WTC11 (cell line): ENCODE data around the gene ZNF550. TPM values are rescaled to one million over a fixed set of nuclear protein-coding genes. Genes with fewer than 3 reads are reported as not detected.

Source experiments
- ATAC-seq: fragments of 200-7000 bp; cut with Tn5 transposase; 2 replicates; pipeline ENCODE4 v1.10.0; 2021; ENCODE audit warnings: mild to moderate bottlenecking, moderate library complexity
- Bru-seq: library from RNA; stranded (reverse); fragments of 400-500 nt; gene quantifications from one replicate; lab custom pipeline; 2021; lab: Mats Ljungman, UMichigan
- CTCF ChIA-PET: fragments of 300-600 bp; sonication (Branson Sonifier 250); formaldehyde crosslinking; loops from one replicate; lab custom pipeline; 2021; ENCODE audit warnings: antibody characterized with exemption; lab: Charles Lee
- POLR2A ChIA-PET: fragments of 350-600 bp; sonication (Branson Sonifier 250); formaldehyde crosslinking; loops from one replicate; lab custom pipeline; 2021; ENCODE audit warnings: antibody characterized with exemption; lab: Charles Lee
- DNase-seq: peaks from one replicate; pipeline ENCODE4 v3.0.0; 2021; ENCODE audit warnings: low spot score
- H3K27ac Mint-ChIP-seq: 2 replicates; pipeline ENCODE4 v1.8.0; 2021; ENCODE audit warnings: mixed read lengths
- H3K27me3 Mint-ChIP-seq: 2 replicates; pipeline ENCODE4 v1.8.0; 2021; ENCODE audit warnings: low read depth, mild to moderate bottlenecking, moderate library complexity, mixed read lengths
- H3K36me3 Mint-ChIP-seq: 2 replicates; pipeline ENCODE4 v1.8.0; 2021; ENCODE audit warnings: mixed read lengths
- H3K4me1 Mint-ChIP-seq: 2 replicates; pipeline ENCODE4 v1.8.0; 2022; ENCODE audit warnings: mixed read lengths
- H3K4me3 Mint-ChIP-seq: 2 replicates; pipeline ENCODE4 v1.8.0; 2021; ENCODE audit warnings: mild to moderate bottlenecking, moderate library complexity, mixed read lengths
- H3K9me3 Mint-ChIP-seq: 2 replicates; pipeline ENCODE4 v1.8.0; 2021; ENCODE audit warnings: mixed read lengths
- ATF1 ChIP-seq: sonication (generic); formaldehyde crosslinking; IDR thresholded peaks from 2 replicates; pipeline ENCODE4 v1.8.1; 2023; ENCODE audit warnings: mild to moderate bottlenecking, moderate library complexity, missing genetic modification reagents
- CREM ChIP-seq: sonication (generic); formaldehyde crosslinking; IDR thresholded peaks from 2 replicates; pipeline ENCODE4 v1.8.1; 2022; ENCODE audit warnings: mild to moderate bottlenecking, missing genetic modification reagents, moderate library complexity
- ESRRA ChIP-seq: sonication (generic); formaldehyde crosslinking; IDR thresholded peaks from 2 replicates; pipeline ENCODE4 v1.8.1; 2022; ENCODE audit warnings: mild to moderate bottlenecking, missing genetic modification reagents, borderline replicate concordance
- ETV6 ChIP-seq: sonication (generic); formaldehyde crosslinking; IDR thresholded peaks from 2 replicates; pipeline ENCODE4 v1.8.1; 2022; ENCODE audit warnings: mild to moderate bottlenecking, missing genetic modification reagents
- FOXJ3 ChIP-seq: sonication (generic); formaldehyde crosslinking; IDR thresholded peaks from 2 replicates; pipeline ENCODE4 v1.9.0; 2021; ENCODE audit warnings: missing genetic modification reagents, mild to moderate bottlenecking, borderline replicate concordance
- FOXK1 ChIP-seq: sonication (generic); formaldehyde crosslinking; IDR thresholded peaks from 2 replicates; pipeline ENCODE4 v1.8.0; 2022; ENCODE audit warnings: mild to moderate bottlenecking, moderate library complexity, missing genetic modification reagents
- GABPB1 ChIP-seq: sonication (generic); formaldehyde crosslinking; IDR thresholded peaks from 2 replicates; pipeline ENCODE4 v1.8.1; 2023; ENCODE audit warnings: mild to moderate bottlenecking, missing genetic modification reagents
- GRHL2 ChIP-seq: fragments of 250-450 bp; sonication (Bioruptor Pico); IDR thresholded peaks from 2 replicates; pipeline ENCODE4 v1.8.0; 2022; ENCODE audit warnings: mild to moderate bottlenecking, moderate library complexity; ENCODE audit not compliant: insufficient replicate concordance, severe bottlenecking
- MXD4 ChIP-seq: fragments of 250-450 bp; sonication (Bioruptor Pico); IDR thresholded peaks from 2 replicates; pipeline ENCODE4 v1.8.0; 2021; ENCODE audit warnings: mild to moderate bottlenecking, moderate library complexity, borderline replicate concordance
- NFATC4 ChIP-seq: fragments of 250-450 bp; sonication (Bioruptor Pico); IDR thresholded peaks from 2 replicates; pipeline ENCODE4 v1.9.0; 2021; ENCODE audit warnings: mild to moderate bottlenecking
- NR2C2 ChIP-seq: sonication (generic); formaldehyde crosslinking; IDR thresholded peaks from 2 replicates; pipeline ENCODE4 v1.8.0; 2022; ENCODE audit warnings: mild to moderate bottlenecking, missing genetic modification reagents
- PRRX2 ChIP-seq: fragments of 250-450 bp; sonication (Bioruptor Pico); IDR thresholded peaks from 2 replicates; pipeline ENCODE4 v1.8.0; 2021; ENCODE audit warnings: mild to moderate bottlenecking
- SMAD3 ChIP-seq: sonication (generic); formaldehyde crosslinking; IDR thresholded peaks from 2 replicates; pipeline ENCODE4 v1.8.0; 2022; ENCODE audit warnings: missing genetic modification reagents, mild to moderate bottlenecking, borderline replicate concordance
- SP1 ChIP-seq: sonication (generic); formaldehyde crosslinking; conservative IDR thresholded peaks from 2 replicates; pipeline ENCODE4 v1.8.1; 2022; ENCODE audit warnings: missing genetic modification reagents
- TEAD1 ChIP-seq: sonication (generic); formaldehyde crosslinking; IDR thresholded peaks from 2 replicates; pipeline ENCODE4 v1.8.0; 2022; ENCODE audit warnings: mild to moderate bottlenecking, missing genetic modification reagents
- ZBTB21 ChIP-seq: sonication (generic); formaldehyde crosslinking; IDR thresholded peaks from 2 replicates; pipeline ENCODE4 v1.8.1; 2023; ENCODE audit warnings: mild to moderate bottlenecking, missing genetic modification reagents, borderline replicate concordance
- ZNF121 ChIP-seq: sonication (generic); formaldehyde crosslinking; IDR thresholded peaks from 2 replicates; pipeline ENCODE4 v1.8.0; 2023; ENCODE audit warnings: missing genetic modification reagents
- ZNF219 ChIP-seq: sonication (generic); formaldehyde crosslinking; IDR thresholded peaks from 2 replicates; pipeline ENCODE4 v1.8.0; 2023; ENCODE audit warnings: missing genetic modification reagents, mild to moderate bottlenecking, borderline replicate concordance
- ZNF396 ChIP-seq: fragments of 250-450 bp; sonication (Bioruptor Pico); IDR thresholded peaks from 2 replicates; pipeline ENCODE4 v1.8.0; 2021; ENCODE audit warnings: mild to moderate bottlenecking, moderate library complexity, borderline replicate concordance
- ZNF423 ChIP-seq: fragments of 250-450 bp; sonication (Bioruptor Pico); IDR thresholded peaks from 2 replicates; pipeline ENCODE4 v2.1.2; 2022; ENCODE audit warnings: mild to moderate bottlenecking, moderate library complexity
- long read RNA-seq, 3 experiments: library from RNA in 1 of 3; library from capped mRNA in 1 of 3; library from polyadenylated mRNA in 1 of 3; unstranded in 2 of 3; stranded (forward) in 1 of 3; transcript quantifications; one replicate each; pipeline ENCODE4 v2.0.0, GENCODE V29; 2021
- total RNA-seq: library from RNA; stranded (reverse); gene quantifications from 3 replicates; pipeline ENCODE4 v1.2.3, GENCODE V29; 2021
- TF ChIP-seq, protein P1 (sequence below): sonication (generic); formaldehyde crosslinking; IDR thresholded peaks from 2 replicates; pipeline ENCODE4 v1.8.1; 2022; ENCODE audit warnings: mild to moderate bottlenecking, missing genetic modification reagents, moderate library complexity, borderline replicate concordance
- TF ChIP-seq, protein P2 (sequence below): sonication (generic); formaldehyde crosslinking; IDR thresholded peaks from 2 replicates; pipeline ENCODE4 v1.8.0; 2022; ENCODE audit warnings: missing genetic modification reagents
- TF ChIP-seq, protein P3 (sequence below): fragments of 250-450 bp; sonication (Bioruptor Pico); IDR thresholded peaks from 2 replicates; pipeline ENCODE4 v1.9.0; 2021; ENCODE audit warnings: mild to moderate bottlenecking
- TF ChIP-seq, protein P4 (sequence below): sonication (generic); formaldehyde crosslinking; IDR thresholded peaks from 2 replicates; pipeline ENCODE4 v1.8.0; 2022; ENCODE audit warnings: mild to moderate bottlenecking, missing genetic modification reagents
- TF ChIP-seq, protein P5 (sequence below): fragments of 250-450 bp; sonication (Bioruptor Pico); IDR thresholded peaks from 2 replicates; pipeline ENCODE4 v1.9.0; 2021; ENCODE audit warnings: moderate library complexity, mild to moderate bottlenecking, inconsistent platforms, borderline replicate concordance
- TF ChIP-seq, protein P6 (sequence below): sonication (generic); formaldehyde crosslinking; IDR thresholded peaks from 2 replicates; pipeline ENCODE4 v1.8.0; 2022; ENCODE audit warnings: mild to moderate bottlenecking, missing genetic modification reagents

ZNF550 gene
- total RNA-seq (13.0 to 17.5 TPM (median 15.5 TPM) in 3 replicates), Bru-seq, nascent RNA (percentile 78 among the genes with signal in this experiment)
- long read RNA-seq, experiment 1, full-length matches to known transcripts, result 41 of 56 reads
- long read RNA-seq, experiment 1, partial matches to known transcripts, result 9 of 56 reads
- long read RNA-seq, experiment 1, other reads (novel, unspliced or antisense), result 6 of 56 reads
- long read RNA-seq, experiment 2, partial matches to known transcripts, result 3 of 7 reads
- long read RNA-seq, experiment 2, other reads (novel, unspliced or antisense), result 1 of 7 reads
- long read RNA-seq, experiment 3, partial matches to known transcripts, result 3 of 9 reads
- long read RNA-seq, experiment 3, other reads (novel, unspliced or antisense), result 4 of 9 reads

DNA sequence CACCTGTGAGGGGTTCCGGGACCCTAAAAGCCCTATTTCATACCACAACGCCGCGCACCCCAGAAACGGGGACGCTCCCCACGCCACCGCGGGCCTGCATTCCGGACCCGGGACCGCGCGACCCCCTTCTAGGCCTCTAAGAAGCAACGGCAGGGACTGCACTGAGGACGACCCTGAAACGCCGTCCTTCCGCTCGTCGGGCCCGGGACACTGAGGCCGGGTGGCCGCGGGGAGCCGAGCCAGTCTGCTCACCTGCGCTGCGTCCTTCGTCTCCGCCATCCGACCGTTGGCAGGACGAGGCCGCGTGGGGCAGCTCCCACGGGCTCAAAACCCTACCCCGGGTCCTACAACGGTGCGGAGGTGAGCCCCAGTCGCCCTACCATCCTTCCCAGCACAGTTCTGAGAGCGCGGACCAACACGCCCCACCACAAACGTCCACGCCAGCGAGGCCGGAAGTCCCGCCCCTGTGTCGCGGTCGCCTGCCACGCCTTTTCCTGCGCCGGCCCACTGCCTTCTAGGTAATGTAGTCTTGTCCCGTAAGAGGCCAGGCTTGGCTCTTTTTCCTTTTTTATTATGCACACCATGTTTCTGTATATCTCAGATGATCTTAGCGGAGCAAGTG, at the start of gene ZNF550:
Gene ZNF550 (minus strand): TSS at position 460 of the 622 bp plus-strand sequence. CDS start 181 bp downstream, at position 279.
- Mint-ChIP-seq H3K4me3 (peak within 1 kb of the TSS; percentile 97), H3K27ac (peak within 1 kb of the TSS; percentile 51), H3K27me3 (peaks cover 34% of the 10 kb centered on the region), H3K9me3 (peaks cover 47% of the 10 kb centered on the region), H3K4me1 (peaks cover 11% of the 10 kb centered on the region), H3K36me3 (peaks cover 42% of the 10 kb centered on the region)
- ATAC-seq, result peak; percentile 94
- peak; percentile 85 for DNase-seq
- CTCF ChIA-PET, result interaction anchor here (0.7 kb wide), 1 partner anchor 149 kb away, joined by 3 read pairs; the partner anchor contains the start of gene ZNF154
- POLR2A ChIA-PET, result no interaction called here
- peak; percentile 76; the same call in 1 of the 2 replicates for TF ChIP-seq GABPB1 (CRISPR knock-in tag)
- TF ChIP-seq ZNF423 (CRISPR knock-in tag), result no peak
- no peak for TF ChIP-seq GRHL2 (CRISPR knock-in tag)
- TF ChIP-seq PRRX2 (CRISPR knock-in tag), result no peak
- no peak for TF ChIP-seq ZNF121 (CRISPR knock-in tag)
- no peak for TF ChIP-seq MXD4 (CRISPR knock-in tag)
- TF ChIP-seq NFATC4 (CRISPR knock-in tag), result no peak
- no peak for TF ChIP-seq FOXJ3 (CRISPR knock-in tag)
- no peak for TF ChIP-seq SMAD3 (CRISPR knock-in tag)
- TF ChIP-seq ZBTB21 (CRISPR knock-in tag), result 0 out of 2 replicates have a peak, but pooled peaks have one; percentile 67
- no peak for TF ChIP-seq ZNF396 (CRISPR knock-in tag)
- TF ChIP-seq SP1, result peak; percentile 90
- no peak for TF ChIP-seq TEAD1 (CRISPR knock-in tag)
- TF ChIP-seq, protein P1, sequence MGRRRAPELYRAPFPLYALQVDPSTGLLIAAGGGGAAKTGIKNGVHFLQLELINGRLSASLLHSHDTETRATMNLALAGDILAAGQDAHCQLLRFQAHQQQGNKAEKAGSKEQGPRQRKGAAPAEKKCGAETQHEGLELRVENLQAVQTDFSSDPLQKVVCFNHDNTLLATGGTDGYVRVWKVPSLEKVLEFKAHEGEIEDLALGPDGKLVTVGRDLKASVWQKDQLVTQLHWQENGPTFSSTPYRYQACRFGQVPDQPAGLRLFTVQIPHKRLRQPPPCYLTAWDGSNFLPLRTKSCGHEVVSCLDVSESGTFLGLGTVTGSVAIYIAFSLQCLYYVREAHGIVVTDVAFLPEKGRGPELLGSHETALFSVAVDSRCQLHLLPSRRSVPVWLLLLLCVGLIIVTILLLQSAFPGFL (CRISPR knock-in tag), result 0 out of 2 replicates have a peak, but pooled peaks have one; percentile 31
- TF ChIP-seq, protein P2, sequence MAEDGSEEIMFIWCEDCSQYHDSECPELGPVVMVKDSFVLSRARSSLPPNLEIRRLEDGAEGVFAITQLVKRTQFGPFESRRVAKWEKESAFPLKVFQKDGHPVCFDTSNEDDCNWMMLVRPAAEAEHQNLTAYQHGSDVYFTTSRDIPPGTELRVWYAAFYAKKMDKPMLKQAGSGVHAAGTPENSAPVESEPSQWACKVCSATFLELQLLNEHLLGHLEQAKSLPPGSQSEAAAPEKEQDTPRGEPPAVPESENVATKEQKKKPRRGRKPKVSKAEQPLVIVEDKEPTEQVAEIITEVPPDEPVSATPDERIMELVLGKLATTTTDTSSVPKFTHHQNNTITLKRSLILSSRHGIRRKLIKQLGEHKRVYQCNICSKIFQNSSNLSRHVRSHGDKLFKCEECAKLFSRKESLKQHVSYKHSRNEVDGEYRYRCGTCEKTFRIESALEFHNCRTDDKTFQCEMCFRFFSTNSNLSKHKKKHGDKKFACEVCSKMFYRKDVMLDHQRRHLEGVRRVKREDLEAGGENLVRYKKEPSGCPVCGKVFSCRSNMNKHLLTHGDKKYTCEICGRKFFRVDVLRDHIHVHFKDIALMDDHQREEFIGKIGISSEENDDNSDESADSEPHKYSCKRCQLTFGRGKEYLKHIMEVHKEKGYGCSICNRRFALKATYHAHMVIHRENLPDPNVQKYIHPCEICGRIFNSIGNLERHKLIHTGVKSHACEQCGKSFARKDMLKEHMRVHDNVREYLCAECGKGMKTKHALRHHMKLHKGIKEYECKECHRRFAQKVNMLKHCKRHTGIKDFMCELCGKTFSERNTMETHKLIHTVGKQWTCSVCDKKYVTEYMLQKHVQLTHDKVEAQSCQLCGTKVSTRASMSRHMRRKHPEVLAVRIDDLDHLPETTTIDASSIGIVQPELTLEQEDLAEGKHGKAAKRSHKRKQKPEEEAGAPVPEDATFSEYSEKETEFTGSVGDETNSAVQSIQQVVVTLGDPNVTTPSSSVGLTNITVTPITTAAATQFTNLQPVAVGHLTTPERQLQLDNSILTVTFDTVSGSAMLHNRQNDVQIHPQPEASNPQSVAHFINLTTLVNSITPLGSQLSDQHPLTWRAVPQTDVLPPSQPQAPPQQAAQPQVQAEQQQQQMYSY (CRISPR knock-in tag), result no peak
- TF ChIP-seq ZNF219 (CRISPR knock-in tag), result no peak
- peak; percentile 74 for TF ChIP-seq FOXK1 (CRISPR knock-in tag)
- no peak for TF ChIP-seq ESRRA (CRISPR knock-in tag)
- no peak; the same call in 1 of the 2 replicates for TF ChIP-seq CREM
- TF ChIP-seq, protein P3, sequence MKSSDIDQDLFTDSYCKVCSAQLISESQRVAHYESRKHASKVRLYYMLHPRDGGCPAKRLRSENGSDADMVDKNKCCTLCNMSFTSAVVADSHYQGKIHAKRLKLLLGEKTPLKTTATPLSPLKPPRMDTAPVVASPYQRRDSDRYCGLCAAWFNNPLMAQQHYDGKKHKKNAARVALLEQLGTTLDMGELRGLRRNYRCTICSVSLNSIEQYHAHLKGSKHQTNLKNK (CRISPR knock-in tag), result no peak
- TF ChIP-seq ATF1 (CRISPR knock-in tag), result no peak
- TF ChIP-seq, protein P4, sequence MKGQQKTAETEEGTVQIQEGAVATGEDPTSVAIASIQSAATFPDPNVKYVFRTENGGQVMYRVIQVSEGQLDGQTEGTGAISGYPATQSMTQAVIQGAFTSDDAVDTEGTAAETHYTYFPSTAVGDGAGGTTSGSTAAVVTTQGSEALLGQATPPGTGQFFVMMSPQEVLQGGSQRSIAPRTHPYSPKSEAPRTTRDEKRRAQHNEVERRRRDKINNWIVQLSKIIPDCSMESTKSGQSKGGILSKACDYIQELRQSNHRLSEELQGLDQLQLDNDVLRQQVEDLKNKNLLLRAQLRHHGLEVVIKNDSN (CRISPR knock-in tag), result 0 out of 2 replicates have a peak, but pooled peaks have one; percentile 34
- TF ChIP-seq NR2C2, result no peak
- TF ChIP-seq, protein P5, sequence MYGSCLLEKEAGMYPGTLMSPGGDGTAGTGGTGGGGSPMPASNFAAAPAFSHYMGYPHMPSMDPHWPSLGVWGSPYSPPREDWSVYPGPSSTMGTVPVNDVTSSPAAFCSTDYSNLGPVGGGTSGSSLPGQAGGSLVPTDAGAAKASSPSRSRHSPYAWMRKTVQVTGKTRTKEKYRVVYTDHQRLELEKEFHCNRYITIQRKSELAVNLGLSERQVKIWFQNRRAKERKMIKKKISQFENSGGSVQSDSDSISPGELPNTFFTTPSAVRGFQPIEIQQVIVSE (CRISPR knock-in tag), result no peak
- TF ChIP-seq ETV6 (CRISPR knock-in tag), result peak; percentile 79
- TF ChIP-seq, protein P6, sequence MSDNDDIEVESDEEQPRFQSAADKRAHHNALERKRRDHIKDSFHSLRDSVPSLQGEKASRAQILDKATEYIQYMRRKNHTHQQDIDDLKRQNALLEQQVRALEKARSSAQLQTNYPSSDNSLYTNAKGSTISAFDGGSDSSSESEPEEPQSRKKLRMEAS (CRISPR knock-in tag), result peak; percentile 69; the same call in 1 of the 2 replicates
